Suprapubic skin (tissue), 4 donors: ENCODE results near the gene PPP1R13B. TPM values are rescaled to one million over a fixed set of nuclear protein-coding genes. Genes with fewer than 3 reads are reported as not detected.

Source experiments
- DNase-seq, 2 donors: peaks; one replicate each; pipeline ENCODE4 v3.0.0-alpha.2; 2019; ENCODE audit warnings: low spot score in 2 of 2
- H3K27ac ChIP-seq: fragments of 200-600 bp; sonication (generic); one replicate; pipeline ENCODE4 v1.5.1; 2019
- H3K27me3 ChIP-seq: fragments of 200-600 bp; sonication (generic); one replicate; pipeline ENCODE4 v1.5.1; 2019
- H3K36me3 ChIP-seq: fragments of 200-600 bp; sonication (generic); one replicate; pipeline ENCODE4 v1.5.1; 2019
- H3K4me1 ChIP-seq: fragments of 200-600 bp; sonication (generic); one replicate; pipeline ENCODE4 v1.5.1; 2019
- H3K4me3 ChIP-seq: fragments of 200-600 bp; sonication (generic); one replicate; pipeline ENCODE4 v1.5.1; 2019; ENCODE audit warnings: mild to moderate bottlenecking
- H3K9me3 ChIP-seq: fragments of 200-600 bp; sonication (generic); one replicate; pipeline ENCODE4 v1.5.1; 2019
- CTCF ChIP-seq, 2 donors: fragments of 200-600 bp in 1 of 2; fragments of 450-650 bp in 1 of 2; sonication (generic) in 1 of 2; IDR thresholded peaks; one replicate each; pipeline ENCODE4 v1.5.1; 2016 to 2019; ENCODE audit warnings: antibody characterized with exemption in 2 of 2, mild to moderate bottlenecking in 1 of 2, moderate library complexity in 1 of 2
- EP300 ChIP-seq: sonication (generic); formaldehyde crosslinking; IDR thresholded peaks from one replicate; pipeline ENCODE4 v1.6.1; 2017; ENCODE audit warnings: antibody characterized with exemption
- POLR2A ChIP-seq, 2 donors: fragments of 450-650 bp; IDR thresholded peaks; one replicate each; pipeline ENCODE4 v1.6.1; 2017; ENCODE audit warnings: antibody characterized with exemption in 2 of 2, mild to moderate bottlenecking in 2 of 2, moderate library complexity in 2 of 2
- POLR2AphosphoS5 ChIP-seq, 3 donors: sonication (generic); formaldehyde crosslinking; IDR thresholded peaks; one replicate each; pipeline ENCODE4 v1.6.1; 2017; ENCODE audit warnings: antibody characterized with exemption in 3 of 3
- WGBS: methylation state at CpG from one replicate; pipeline ENCODE4 v1.1.5; 2018; 5-methylcytosine and 5-hydroxymethylcytosine counted together
- total RNA-seq, 4 donors: library from RNA; depleted of rRNA; stranded (reverse); fragments of >200 nt; gene quantifications; one replicate each; pipeline ENCODE4 v1.1.0, GENCODE V29; 2016

The PPP1R13B gene
- total RNA-seq, 4 donors from 2014 or later: 21.7 to 51.6 (median 36.4) TPM

- H3K9me3 ChIP-seq: no peaks in the 10 kb centered on the region
- no peaks in the 10 kb centered on the region for H3K36me3 ChIP-seq
- TF ChIP-seq EP300 (no peak), POLR2A (IDR thresholded peaks at IDR 0.05) (no peak), POLR2AphosphoS5 (IDR thresholded peaks at IDR 0.05) (no peak), CTCF (IDR thresholded peaks at IDR 0.05) (no peak)
- 41% methylated on average over 19 of the region's 34 CpGs for WGBS
- peak overlapping the region; percentile 23 for H3K4me3 ChIP-seq
- DNase-seq: peak in 1 of 2 donors; percentile 64
- H3K27ac ChIP-seq: peak overlapping the region; percentile 68
- peaks cover 35% of the 10 kb centered on the region for H3K4me1 ChIP-seq
- no peaks in the 10 kb centered on the region for H3K27me3 ChIP-seq
Observed at GRCh38 chr14:103879570-103880347, 32.4 kb upstream of the PPP1R13B start.

GRCh38 chr14:103879118-103879569, 31.8 kb upstream of the PPP1R13B start:
- no peak for DNase-seq
- no peaks in the 10 kb centered on the region for H3K36me3 ChIP-seq
- no peaks in the 10 kb centered on the region for H3K27me3 ChIP-seq
- peaks cover 35% of the 10 kb centered on the region for H3K4me1 ChIP-seq
- H3K4me3 ChIP-seq: peak overlapping the region; percentile 23
- H3K9me3 ChIP-seq: no peaks in the 10 kb centered on the region
- TF ChIP-seq POLR2AphosphoS5 (IDR thresholded peaks at IDR 0.05) (no peak), EP300 (no peak), CTCF (IDR thresholded peaks at IDR 0.05) (no peak), POLR2A (IDR thresholded peaks at IDR 0.05) (no peak)
- 88% methylated on average over 16 of the region's 16 CpGs for WGBS
- H3K27ac ChIP-seq: peak overlapping the region; percentile 68

- H3K9me3 ChIP-seq: no peaks in the 10 kb centered on the region
- H3K4me1 ChIP-seq: peaks cover 35% of the 10 kb centered on the region
- WGBS: 90% methylated on average over 11 of the region's 11 CpGs
- no peak overlapping the region for H3K4me3 ChIP-seq
- no peaks in the 10 kb centered on the region for H3K27me3 ChIP-seq
- DNase-seq: no peak
- H3K36me3 ChIP-seq: no peaks in the 10 kb centered on the region
- TF ChIP-seq EP300: no peak
- no peak for TF ChIP-seq POLR2A (IDR thresholded peaks at IDR 0.05)
- no peak for TF ChIP-seq CTCF (IDR thresholded peaks at IDR 0.05)
- TF ChIP-seq POLR2AphosphoS5 (IDR thresholded peaks at IDR 0.05): no peak
- H3K27ac ChIP-seq: no peak overlapping the region
Observed at GRCh38 chr14:103878180-103878579, 30.8 kb upstream of the PPP1R13B start.

- H3K27ac ChIP-seq: no peak overlapping the region
- H3K4me3 ChIP-seq: no peak overlapping the region
- TF ChIP-seq POLR2AphosphoS5 (IDR thresholded peaks at IDR 0.05) (no peak), EP300 (no peak), POLR2A (IDR thresholded peaks at IDR 0.05) (no peak), CTCF (IDR thresholded peaks at IDR 0.05) (no peak)
- no peaks in the 10 kb centered on the region for H3K27me3 ChIP-seq
- no peaks in the 10 kb centered on the region for H3K9me3 ChIP-seq
- no peaks in the 10 kb centered on the region for H3K36me3 ChIP-seq
- 94% methylated on average over 5 of the region's 5 CpGs for WGBS
- H3K4me1 ChIP-seq: peaks cover 25% of the 10 kb centered on the region
- DNase-seq: no peak
Observed at GRCh38 chr14:103875010-103875409, 27.6 kb upstream of the PPP1R13B start.

- TF ChIP-seq CTCF (IDR thresholded peaks at IDR 0.05): no peak
- no peak for TF ChIP-seq POLR2AphosphoS5 (IDR thresholded peaks at IDR 0.05)
- TF ChIP-seq EP300: no peak
- no peak for TF ChIP-seq POLR2A (IDR thresholded peaks at IDR 0.05)
- H3K27me3 ChIP-seq: no peaks in the 10 kb centered on the region
- no peak for DNase-seq
- H3K4me1 ChIP-seq: peaks cover 40% of the 10 kb centered on the region
- H3K4me3 ChIP-seq: peak overlapping the region; percentile 46
- H3K36me3 ChIP-seq: no peaks in the 10 kb centered on the region
- H3K27ac ChIP-seq: peak overlapping the region; percentile 20
- WGBS: 67% methylated on average over 10 of the region's 12 CpGs
- H3K9me3 ChIP-seq: no peaks in the 10 kb centered on the region
Observed at GRCh38 chr14:103872481-103873113, 25.2 kb upstream of the PPP1R13B start.
